Esophagus muscularis mucosa (tissue), 4 donors: ENCODE measurements around the gene COL4A1. TPM values are rescaled to one million over a fixed set of nuclear protein-coding genes. Genes with fewer than 3 reads are reported as not detected.

Source experiments
- DNase-seq: peaks from one replicate; pipeline ENCODE4 v3.0.0-alpha.2; 2017; ENCODE audit errors: extremely low spot score
- H3K27ac ChIP-seq, 4 donors: fragments of 200-600 bp; sonication (generic); replicated peaks in 1 of 4; 1 replicate in 3 of 4; 2 replicates in 1 of 4; pipeline ENCODE4 v1.5.1; 2016 to 2019; ENCODE audit warnings: mild to moderate bottlenecking in 1 of 4
- H3K27me3 ChIP-seq, 4 donors: fragments of 200-600 bp; sonication (generic); one replicate each; pipeline versions ENCODE4 v1.5.1 to v1.6.0; 2016 to 2019
- H3K36me3 ChIP-seq, 4 donors: fragments of 200-600 bp; sonication (generic); one replicate each; pipeline ENCODE4 v1.5.1; 2016 to 2019
- H3K4me1 ChIP-seq, 4 donors: fragments of 200-600 bp; sonication (generic); one replicate each; pipeline ENCODE4 v1.5.1; 2016 to 2019
- H3K4me3 ChIP-seq, 4 donors: fragments of 200-600 bp; sonication (generic); 1 replicate in 2 of 4; 2 replicates in 2 of 4; pipeline ENCODE4 v1.5.1; 2016 to 2019; ENCODE audit warnings: mild to moderate bottlenecking in 4 of 4, moderate library complexity in 1 of 4
- H3K9me3 ChIP-seq, 4 donors: fragments of 200-600 bp; sonication (generic); 1 replicate in 3 of 4; 2 replicates in 1 of 4; pipeline ENCODE4 v1.5.1; 2016 to 2019
- EP300 ChIP-seq: sonication (generic); formaldehyde crosslinking; IDR thresholded peaks from one replicate; pipeline ENCODE4 v1.6.1; 2017; ENCODE audit warnings: antibody characterized with exemption
- POLR2A ChIP-seq: fragments of 450-650 bp; IDR thresholded peaks from one replicate; pipeline ENCODE4 v1.6.1; 2017; ENCODE audit warnings: antibody characterized with exemption, moderate library complexity, mild to moderate bottlenecking, low read depth
- POLR2AphosphoS5 ChIP-seq, 2 donors: sonication (generic); formaldehyde crosslinking; IDR thresholded peaks; one replicate each; pipeline ENCODE4 v1.6.1; 2017; ENCODE audit warnings: antibody characterized with exemption in 2 of 2
- WGBS: methylation state at CpG from one replicate; pipeline ENCODE4 v1.1.5; 2018; 5-methylcytosine and 5-hydroxymethylcytosine counted together
- intact Hi-C: fragments of 100-400 bp; cut with DNase I; formaldehyde crosslinking; loops from one replicate; pipeline ENCODE4 v1.15.1; 2023
- total RNA-seq, 4 donors: library from RNA; depleted of rRNA; stranded (reverse); fragments of >200 nt; gene quantifications; one replicate each; pipeline versions ENCODE4 v1.1.0 to v1.2.1, GENCODE V29; 2016
- TF ChIP-seq, protein P1 (sequence below), 3 experiments: fragments of 200-600 bp in 2 of 3; fragments of 450-650 bp in 1 of 3; sonication (generic) in 2 of 3; IDR thresholded peaks; one replicate each; pipeline ENCODE4 v1.5.1; 2017 to 2019; ENCODE audit warnings: antibody characterized with exemption in 3 of 3, mild to moderate bottlenecking in 2 of 3, moderate library complexity in 1 of 3

The COL4A1 gene
- total RNA-seq, 4 donors from 2014 or later, result 328 to 578 (median 405) TPM

GRCh38 chr13:110126391-110126961 lies 180.5 kb downstream of the COL4A1 start:
- peak; percentile 92 for DNase-seq
- 4% methylated on average over 12 of the region's 12 CpGs for WGBS
- H3K36me3 ChIP-seq, result no peaks in the 10 kb centered on the region
- peak overlapping the region; percentile 33 to 50 (median 41) for H3K4me3 ChIP-seq
- peaks cover 29 to 40% (median 34%) of the 10 kb centered on the region in 4 donors for H3K4me1 ChIP-seq
- H3K27me3 ChIP-seq, result no peaks in the 10 kb centered on the region
- intact Hi-C loops, result no loop called here
- H3K27ac ChIP-seq, result peak overlapping the region; percentile 86 to 93 (median 88)
- H3K9me3 ChIP-seq, result no peaks in the 10 kb centered on the region
- peak; percentile 79 to 92 for TF ChIP-seq POLR2AphosphoS5 (IDR thresholded peaks at IDR 0.05)
- no peak for TF ChIP-seq EP300

- Histone ChIP-seq H3K9me3 (no peaks in the 10 kb centered on the region), H3K27ac (peak overlapping the region; percentile 86 to 93 (median 88)), H3K4me1 (peaks cover 29 to 40% (median 34%) of the 10 kb centered on the region in 4 donors), H3K36me3 (no peaks in the 10 kb centered on the region), H3K27me3 (no peaks in the 10 kb centered on the region), H3K4me3 (peak overlapping the region in 1 of 4 donors; percentile 44)
- 95% methylated on average over 10 of the region's 10 CpGs for WGBS
- peak; percentile 90 for DNase-seq
- intact Hi-C loops, result no loop called here
- TF ChIP-seq EP300, result no peak
- no peak for TF ChIP-seq POLR2A
- TF ChIP-seq POLR2AphosphoS5 (IDR thresholded peaks at IDR 0.05), result no peak
- TF ChIP-seq, protein P1, sequence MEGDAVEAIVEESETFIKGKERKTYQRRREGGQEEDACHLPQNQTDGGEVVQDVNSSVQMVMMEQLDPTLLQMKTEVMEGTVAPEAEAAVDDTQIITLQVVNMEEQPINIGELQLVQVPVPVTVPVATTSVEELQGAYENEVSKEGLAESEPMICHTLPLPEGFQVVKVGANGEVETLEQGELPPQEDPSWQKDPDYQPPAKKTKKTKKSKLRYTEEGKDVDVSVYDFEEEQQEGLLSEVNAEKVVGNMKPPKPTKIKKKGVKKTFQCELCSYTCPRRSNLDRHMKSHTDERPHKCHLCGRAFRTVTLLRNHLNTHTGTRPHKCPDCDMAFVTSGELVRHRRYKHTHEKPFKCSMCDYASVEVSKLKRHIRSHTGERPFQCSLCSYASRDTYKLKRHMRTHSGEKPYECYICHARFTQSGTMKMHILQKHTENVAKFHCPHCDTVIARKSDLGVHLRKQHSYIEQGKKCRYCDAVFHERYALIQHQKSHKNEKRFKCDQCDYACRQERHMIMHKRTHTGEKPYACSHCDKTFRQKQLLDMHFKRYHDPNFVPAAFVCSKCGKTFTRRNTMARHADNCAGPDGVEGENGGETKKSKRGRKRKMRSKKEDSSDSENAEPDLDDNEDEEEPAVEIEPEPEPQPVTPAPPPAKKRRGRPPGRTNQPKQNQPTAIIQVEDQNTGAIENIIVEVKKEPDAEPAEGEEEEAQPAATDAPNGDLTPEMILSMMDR (IDR thresholded peaks at IDR 0.05), result no peak
Observed at GRCh38 chr13:110125613-110126272, 181.2 kb downstream of the COL4A1 start.

GRCh38 chr13:110125157-110125556 lies 181.8 kb downstream of the COL4A1 start:
- DNase-seq, result peak; percentile 68
- 89% methylated on average over 10 of the region's 10 CpGs for WGBS
- Histone ChIP-seq H3K36me3 (no peaks in the 10 kb centered on the region), H3K27me3 (no peaks in the 10 kb centered on the region), H3K4me1 (peaks cover 29 to 40% (median 34%) of the 10 kb centered on the region in 4 donors), H3K9me3 (no peaks in the 10 kb centered on the region), H3K27ac (peak overlapping the region in 3 of 4 donors; percentile 86 to 93 (median 88)), H3K4me3 (no peak overlapping the region)
- TF ChIP-seq POLR2A (no peak), POLR2AphosphoS5 (IDR thresholded peaks at IDR 0.05) (no peak), EP300 (no peak)
- TF ChIP-seq, protein P1 (IDR thresholded peaks at IDR 0.05), result no peak
- intact Hi-C loops, result no loop called here

DNA sequence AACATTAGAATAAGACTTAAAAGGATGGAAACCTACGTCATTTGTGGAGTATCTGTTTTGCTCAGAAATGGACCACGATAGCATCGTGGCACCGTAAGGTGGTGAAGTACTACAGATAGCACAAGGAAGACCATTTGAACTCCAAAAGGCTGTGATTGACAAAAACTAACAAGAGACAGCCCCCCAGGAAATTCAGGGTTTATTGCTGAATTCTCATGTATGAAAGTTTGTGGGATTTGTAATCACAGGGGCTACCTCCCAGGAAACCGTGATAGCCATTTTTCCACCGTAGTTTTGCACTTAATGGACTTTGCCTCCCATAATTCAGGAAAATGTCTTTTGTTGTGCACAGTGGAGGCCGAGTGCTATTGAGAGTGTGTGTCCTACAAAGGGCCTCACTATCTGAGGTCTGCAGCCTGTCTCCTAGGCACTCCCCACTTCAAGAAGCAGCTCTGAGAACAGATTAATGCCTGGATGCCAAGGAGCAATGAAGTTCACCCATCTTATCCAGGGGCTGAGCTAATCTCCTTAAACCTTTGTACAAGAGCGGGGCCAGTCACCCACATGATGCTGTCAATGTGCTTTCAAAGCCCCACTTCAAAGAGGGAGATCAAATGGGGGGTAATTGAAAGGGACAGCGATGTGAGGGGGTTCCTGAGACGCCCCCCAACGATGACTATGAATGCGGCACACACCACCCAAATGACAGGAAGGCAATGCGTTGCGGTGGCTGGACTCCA lies 182.6 kb downstream of the COL4A1 start:
- H3K36me3 ChIP-seq, result no peaks in the 10 kb centered on the region
- H3K27ac ChIP-seq, result peak overlapping the region in 1 of 4 donors; percentile 93
- TF ChIP-seq, protein P1 (IDR thresholded peaks at IDR 0.05), result no peak
- TF ChIP-seq POLR2AphosphoS5 (IDR thresholded peaks at IDR 0.05) (no peak), POLR2A (no peak), EP300 (no peak)
- no peaks in the 10 kb centered on the region for H3K27me3 ChIP-seq
- H3K9me3 ChIP-seq, result no peaks in the 10 kb centered on the region
- 92% methylated on average over 10 of the region's 14 CpGs for WGBS
- H3K4me3 ChIP-seq, result no peak overlapping the region
- intact Hi-C loops, result no loop called here
- no peak for DNase-seq
- peaks cover 29 to 40% (median 34%) of the 10 kb centered on the region in 4 donors for H3K4me1 ChIP-seq
